OCI-LY7 (cell line): ENCODE results near the gene HSD17B13. TPM values are rescaled to one million over a fixed set of nuclear protein-coding genes. Genes with fewer than 3 reads are reported as not detected.

ENCODE experiments used
- BruUV-seq: library from RNA; stranded (reverse); fragments of 400-500 nt; replicated peaks from 2 replicates; lab custom pipeline; 2021; lab: Mats Ljungman, UMichigan
- CTCF ChIA-PET: fragments of 300-600 bp; sonication (Branson Sonifier 250); formaldehyde crosslinking; loops from one replicate; lab custom pipeline; 2022; ENCODE audit warnings: antibody characterized with exemption; ENCODE audit not compliant: unreplicated experiment; lab: Charles Lee
- POLR2A ChIA-PET: fragments of 300-600 bp; sonication (Branson Sonifier 250); formaldehyde crosslinking; loops from one replicate; lab custom pipeline; 2022; ENCODE audit warnings: antibody characterized with exemption; lab: Charles Lee
- DNase-seq: peaks from one replicate; pipeline ENCODE4 v3.0.0-alpha.2; 2015; ENCODE audit warnings: low spot score
- H2AFZ ChIP-seq: fragments of 200-600 bp; sonication (generic), shearing (Covaris generic); 2 replicates; pipeline ENCODE4 v1.6.1; 2014; ENCODE audit warnings: mild to moderate bottlenecking, antibody characterized with exemption, low read length, moderate library complexity
- H3K27ac ChIP-seq: fragments of 200-600 bp; sonication (generic); 2 replicates; pipeline ENCODE4 v1.5.1; 2014; ENCODE audit warnings: mixed run types, low read depth, mild to moderate bottlenecking, moderate library complexity, low read length, inconsistent platforms; ENCODE audit not compliant: poor library complexity, severe bottlenecking
- H3K36me3 ChIP-seq: fragments of 200-600 bp; sonication (generic); 2 replicates; pipeline ENCODE4 v1.6.1; 2014; ENCODE audit warnings: mild to moderate bottlenecking, antibody characterized with exemption, low read length, moderate library complexity, mixed read lengths; ENCODE audit not compliant: insufficient read depth
- H3K4me1 ChIP-seq: fragments of 200-600 bp; sonication (generic); 2 replicates; pipeline ENCODE4 v1.5.1; 2014; ENCODE audit warnings: mild to moderate bottlenecking, low read length; ENCODE audit not compliant: insufficient read depth, poor library complexity, severe bottlenecking
- H3K4me2 ChIP-seq: fragments of 200-600 bp; sonication (generic); 2 replicates; pipeline ENCODE4 v1.6.1; 2014; ENCODE audit warnings: mild to moderate bottlenecking, low read length
- H3K4me3 ChIP-seq: fragments of 200-600 bp; sonication (generic); 2 replicates; pipeline ENCODE4 v1.5.1; 2014; ENCODE audit warnings: mild to moderate bottlenecking, low read depth, low read length; ENCODE audit not compliant: poor library complexity, severe bottlenecking
- H3K79me2 ChIP-seq: fragments of 200-600 bp; sonication (generic); 2 replicates; pipeline ENCODE4 v1.6.1; 2016; ENCODE audit warnings: low read depth, mild to moderate bottlenecking, low read length, moderate library complexity, mixed read lengths; ENCODE audit not compliant: insufficient read depth
- H3K9me2 ChIP-seq: fragments of 200-600 bp; sonication (generic); 2 replicates; pipeline ENCODE4 v1.6.1; 2016; ENCODE audit warnings: mild to moderate bottlenecking, low read length, mixed read lengths; ENCODE audit not compliant: insufficient read depth
- H3K9me3 ChIP-seq: fragments of 200-600 bp; sonication (generic); 2 replicates; pipeline ENCODE4 v1.6.1; 2014; ENCODE audit warnings: mild to moderate bottlenecking, mixed run types, low read length, mixed read lengths
- H4K20me1 ChIP-seq: fragments of 200-600 bp; sonication (generic); 2 replicates; pipeline ENCODE4 v1.6.1; 2014; ENCODE audit warnings: mild to moderate bottlenecking, antibody characterized with exemption, low read length, moderate library complexity, mixed read lengths; ENCODE audit not compliant: insufficient read depth
- EZH2phosphoT487 ChIP-seq: fragments of 200-600 bp; sonication (generic); IDR thresholded peaks from 2 replicates; pipeline ENCODE4 v1.6.1; 2018; ENCODE audit warnings: low read depth, borderline replicate concordance, mild to moderate bottlenecking, mixed run types, antibody characterized with exemption, low read length, moderate library complexity, mixed read lengths
- intact Hi-C: fragments of 100-400 bp; cut with micrococcal nuclease; formaldehyde crosslinking; loops from one replicate; pipeline ENCODE4 v1.10.0; 2022; ENCODE audit not compliant: unreplicated experiment
- total RNA-seq, 2 experiments: library from RNA; depleted of rRNA in 1 of 2; stranded (reverse); fragments of >200 nt in 1 of 2; shearing (Covaris generic) in 1 of 2; gene quantifications; 2 replicates each; pipeline ENCODE4 v1.2.3, GENCODE V29; 2014 to 2022
- TF ChIP-seq, protein P1 (sequence below): fragments of 200-600 bp; sonication (generic); conservative IDR thresholded peaks from 2 replicates; pipeline ENCODE4 v1.5.1; 2014; ENCODE audit warnings: mild to moderate bottlenecking, antibody characterized with exemption, low read length, moderate library complexity, mixed read lengths

The HSD17B13 gene
- total RNA-seq, 2 experiments from 2014 or later = not detected

DNA sequence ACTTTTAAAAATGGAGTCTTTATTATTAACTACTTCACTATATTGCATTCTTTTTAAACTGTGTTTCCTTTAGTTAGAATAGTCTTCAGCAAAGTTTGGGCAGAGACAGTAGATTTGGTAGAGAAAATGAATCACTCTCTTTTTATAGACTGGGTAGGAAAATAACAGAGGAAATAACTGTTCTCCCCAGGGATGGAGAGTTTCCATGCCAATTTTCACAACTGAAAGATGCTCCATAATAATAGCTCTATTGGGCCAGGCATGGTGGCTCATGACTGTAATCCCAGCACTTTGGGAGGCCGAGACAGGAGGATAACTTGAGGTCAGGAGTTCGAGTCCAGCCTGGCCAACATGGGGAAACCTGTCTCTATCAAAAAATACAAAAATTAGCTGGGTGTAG is 13.1 kb downstream of the HSD17B13 start:
- no peak for DNase-seq
- Histone ChIP-seq H3K9me3 (no peaks in the 10 kb centered on the region), H3K79me2 (no peaks in the 10 kb centered on the region), H4K20me1 (no peaks in the 10 kb centered on the region), H3K27ac (no peak overlapping the region), H3K4me1 (no peaks in the 10 kb centered on the region), H3K4me3 (no peak overlapping the region), H3K4me2 (no peak overlapping the region), H2AFZ (no peak overlapping the region), H3K36me3 (no peaks in the 10 kb centered on the region), H3K9me2 (no peaks in the 10 kb centered on the region)
- intact Hi-C loops = no loop called here
- CTCF ChIA-PET = no interaction called here
- BruUV-seq = no TSS peak
- no peak for TF ChIP-seq EZH2phosphoT487
- TF ChIP-seq, protein P1, sequence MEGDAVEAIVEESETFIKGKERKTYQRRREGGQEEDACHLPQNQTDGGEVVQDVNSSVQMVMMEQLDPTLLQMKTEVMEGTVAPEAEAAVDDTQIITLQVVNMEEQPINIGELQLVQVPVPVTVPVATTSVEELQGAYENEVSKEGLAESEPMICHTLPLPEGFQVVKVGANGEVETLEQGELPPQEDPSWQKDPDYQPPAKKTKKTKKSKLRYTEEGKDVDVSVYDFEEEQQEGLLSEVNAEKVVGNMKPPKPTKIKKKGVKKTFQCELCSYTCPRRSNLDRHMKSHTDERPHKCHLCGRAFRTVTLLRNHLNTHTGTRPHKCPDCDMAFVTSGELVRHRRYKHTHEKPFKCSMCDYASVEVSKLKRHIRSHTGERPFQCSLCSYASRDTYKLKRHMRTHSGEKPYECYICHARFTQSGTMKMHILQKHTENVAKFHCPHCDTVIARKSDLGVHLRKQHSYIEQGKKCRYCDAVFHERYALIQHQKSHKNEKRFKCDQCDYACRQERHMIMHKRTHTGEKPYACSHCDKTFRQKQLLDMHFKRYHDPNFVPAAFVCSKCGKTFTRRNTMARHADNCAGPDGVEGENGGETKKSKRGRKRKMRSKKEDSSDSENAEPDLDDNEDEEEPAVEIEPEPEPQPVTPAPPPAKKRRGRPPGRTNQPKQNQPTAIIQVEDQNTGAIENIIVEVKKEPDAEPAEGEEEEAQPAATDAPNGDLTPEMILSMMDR = no peak
- POLR2A ChIA-PET = no interaction called here

DNA sequence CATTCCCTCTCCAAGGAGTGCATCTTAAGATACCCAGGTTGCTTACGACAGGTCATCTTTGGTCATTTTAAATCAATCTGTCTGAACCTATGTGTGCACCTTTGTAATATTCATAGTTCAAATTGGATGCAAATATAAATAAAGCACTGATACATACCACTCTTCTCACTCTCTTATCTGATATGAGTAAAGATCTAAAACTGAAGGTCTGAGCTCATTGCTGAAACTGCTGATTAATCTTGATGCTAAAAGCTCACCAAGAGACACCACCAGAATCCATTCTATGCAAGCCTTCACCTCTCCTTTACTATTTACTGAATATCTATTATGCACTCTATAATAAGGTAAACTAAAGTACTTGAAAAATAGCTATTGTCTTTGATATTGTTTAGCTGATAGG is 16.6 kb downstream of the HSD17B13 start:
- DNase-seq = no peak
- CTCF ChIA-PET = no interaction called here
- intact Hi-C loops = no loop called here

DNA sequence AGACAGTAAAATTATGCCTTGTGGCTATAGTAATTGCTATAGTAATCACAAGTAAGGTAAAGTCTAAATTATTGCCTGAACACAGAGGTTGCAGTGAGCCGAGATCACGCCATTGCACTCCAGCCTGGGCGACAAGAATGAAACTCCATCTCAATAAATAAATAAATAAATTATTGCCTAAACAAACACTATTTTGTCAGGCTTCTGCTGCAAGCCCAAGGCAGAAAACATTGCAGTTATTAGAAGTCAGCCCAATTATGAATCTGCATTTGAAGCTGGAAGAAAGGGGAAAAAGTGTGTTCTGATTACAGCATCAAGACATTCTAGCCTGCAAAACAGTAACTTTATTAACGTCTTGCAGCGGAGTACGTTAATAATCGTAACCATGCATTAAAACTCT is 17.1 kb downstream of the HSD17B13 start:
- ChIA-PET POLR2A (no interaction called here), CTCF (no interaction called here)
- Histone ChIP-seq H3K36me3 (no peaks in the 10 kb centered on the region), H3K27ac (no peak overlapping the region), H3K9me3 (no peaks in the 10 kb centered on the region), H3K4me2 (no peak overlapping the region), H4K20me1 (no peaks in the 10 kb centered on the region), H2AFZ (no peak overlapping the region), H3K4me1 (no peaks in the 10 kb centered on the region), H3K9me2 (no peaks in the 10 kb centered on the region), H3K4me3 (no peak overlapping the region), H3K79me2 (no peaks in the 10 kb centered on the region)
- no peak for DNase-seq
- TF ChIP-seq EZH2phosphoT487 = no peak
- TF ChIP-seq, protein P1 = no peak
- intact Hi-C loops = no loop called here
- no TSS peak for BruUV-seq

More for the DNA sequence above, 16.6 kb downstream of the HSD17B13 start:
- H2AFZ ChIP-seq = no peak overlapping the region
- no peak overlapping the region for H3K4me2 ChIP-seq
- H3K36me3 ChIP-seq = no peaks in the 10 kb centered on the region
- H3K79me2 ChIP-seq = no peaks in the 10 kb centered on the region
- no peak overlapping the region for H3K27ac ChIP-seq
- no peak overlapping the region for H3K4me3 ChIP-seq
- no TSS peak for BruUV-seq
- TF ChIP-seq, protein P1 = no peak
- no peak for TF ChIP-seq EZH2phosphoT487
- H3K9me2 ChIP-seq = no peaks in the 10 kb centered on the region
- POLR2A ChIA-PET = no interaction called here
- H3K9me3 ChIP-seq = no peaks in the 10 kb centered on the region
- no peaks in the 10 kb centered on the region for H3K4me1 ChIP-seq
- no peaks in the 10 kb centered on the region for H4K20me1 ChIP-seq
